Measurements from ENCODE around the gene RIC3. TPM values are rescaled to one million over a fixed set of nuclear protein-coding genes. Genes with fewer than 3 reads are reported as not detected.

Gene RIC3
- total and polyA plus RNA-seq, 2 of the 8 experiments (the other 6 are each of a cell fraction or from before 2014, with no cell fraction given), result 6.4 to 15.5 TPM

DNA sequence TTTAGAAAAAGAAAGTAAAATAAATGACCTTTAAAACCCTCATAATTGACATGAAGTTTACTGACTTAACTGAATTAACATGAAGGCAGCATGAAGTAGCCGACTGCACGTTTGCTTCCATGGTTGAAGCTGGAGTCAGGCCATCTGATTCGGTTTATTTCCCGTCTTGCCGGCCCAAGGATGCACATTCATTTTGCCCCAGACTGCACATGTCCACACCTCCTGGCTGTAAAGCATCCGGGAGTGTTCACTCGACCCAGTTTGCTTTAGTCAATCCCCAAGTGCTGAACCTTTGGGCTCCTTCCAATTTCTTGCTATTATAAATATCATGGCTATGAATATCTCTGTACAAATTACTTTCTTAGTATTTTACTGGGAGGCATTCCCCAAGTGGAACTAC is 105.5 kb downstream of the RIC3 start:
- Histone ChIP-seq H2BK15ac (ENCODE audit: low read length) (no peak overlapping the region), H4K8ac (ENCODE audit: extremely low read depth, insufficient read depth, low read length) (no peak overlapping the region), H3K18ac (ENCODE audit: extremely low read depth, low read length) (no peak overlapping the region), H3K23me2 (ENCODE audit: low read depth, low read length) (no peaks in the 10 kb centered on the region), H3K23ac (ENCODE audit: insufficient read length) (no peak overlapping the region), H3K79me1 (ENCODE audit: low read depth, low read length) (no peaks in the 10 kb centered on the region), H3K9ac (replicated peaks in 1 of 4; ENCODE audit: extremely low read depth in 1 of 4, low read depth in 3 of 4, low read length in 3 of 4) (no peak overlapping the region), H3K14ac (ENCODE audit: insufficient read length) (no peak overlapping the region), H4K91ac (replicated peaks; ENCODE audit: insufficient read length, low read length) (no peak overlapping the region), H3K9me3 (ENCODE audit: insufficient read depth in 2 of 2, low read depth in 1 of 2, low read length in 1 of 2) (no peaks in the 10 kb centered on the region), H3K27ac (ENCODE audit: low read depth, low read length) (no peak overlapping the region), H3K79me2 (ENCODE audit: control insufficient read depth in 1 of 2, insufficient read depth in 2 of 2, low read length in 2 of 2) (no peaks in the 10 kb centered on the region), H2BK120ac (replicated peaks; ENCODE audit: low read depth, low read length) (no peak overlapping the region), H3K4me3 (ENCODE audit: extremely low read depth in 1 of 4, insufficient read depth in 2 of 4, low read depth in 3 of 4, low read length in 4 of 4) (no peak overlapping the region), H3K36me3 (ENCODE audit: control insufficient read depth in 2 of 4, insufficient read depth in 4 of 4, low read length in 3 of 4) (no peaks in the 10 kb centered on the region), H3K56ac (replicated peaks; ENCODE audit: insufficient read length, low read depth, low read length) (no peak overlapping the region), H3K4ac (replicated peaks; ENCODE audit: insufficient read length, low read depth, low read length) (no peak overlapping the region), H2BK5ac (ENCODE audit: low read depth, low read length) (no peak overlapping the region), H3K4me2 (ENCODE audit: insufficient read depth in 1 of 2, low read depth in 2 of 2, low read length in 2 of 2) (no peak overlapping the region), H2AFZ (ENCODE audit: low read length) (no peak overlapping the region), H4K5ac (ENCODE audit: insufficient read length, low read depth, low read length) (no peak overlapping the region), H3K27me3 (replicated peaks in 1 of 4; ENCODE audit: control insufficient read depth in 3 of 4, extremely low read depth in 1 of 4, insufficient read depth in 3 of 4, low read length in 3 of 4) (no peaks in the 10 kb centered on the region), H4K20me1 (replicated peaks in 1 of 2; ENCODE audit: control insufficient read depth in 1 of 2, insufficient read depth in 2 of 2, low read length in 2 of 2) (no peaks in the 10 kb centered on the region), H2BK20ac (ENCODE audit: low read length) (no peak overlapping the region), H2AK5ac (ENCODE audit: low read depth, low read length) (no peak overlapping the region), H2BK12ac (ENCODE audit: low read depth, low read length) (no peak overlapping the region), H3K4me1 (replicated peaks in 1 of 4; ENCODE audit: control insufficient read depth in 3 of 4, insufficient read depth in 4 of 4, low read length in 3 of 4) (0 out of 7 replicates have a peak, but pooled peaks cover 0 to 2% (median 0%) of the 10 kb centered on the region in 4 experiments)
- CTCF ChIA-PET (ENCODE audit: partially characterized antibody), result interaction anchor here (0.7 to 2.2 kb wide), 8 partner anchors 9 to 57 kb away, joined by 3 to 17 read pairs (median 4); no protein-coding TSS in a partner anchor
- 91% methylated on average over 7 of the region's 7 CpGs; no CpG with 5 or more reads in 1 of the 2 experiments for WGBS, 2 experiments (ENCODE audit: extremely low coverage in 1 of 2, insufficient coverage in 1 of 2, insufficient read length in 1 of 2, insufficient replicate concordance in 2 of 2, low coverage in 1 of 2, low lambda C conversion rate in 2 of 2, missing lambda C conversion rate in 1 of 2)
- no peak for FAIRE-seq
- POLR2A ChIA-PET (ENCODE audit: partially characterized antibody), result interaction anchor here (0.9 kb wide), 1 partner anchor 76 kb away, joined by 3 read pairs; the partner anchor contains the start of gene EIF3F
- no peak for DNase-seq (ENCODE audit: low read depth in 1 of 2, low spot score in 2 of 2)
- TF ChIP-seq RBBP5 (IDR thresholded peaks at IDR 0.05; ENCODE audit: borderline replicate concordance, low read depth, low read length), result no peak
